ENCODE data around the gene CDK8.

The CDK8 gene

GRCh38 chr13:26221721-26222519 is 32.0 kb upstream of the CDK8 start, which contains the start of gene RNF6:
TSS of gene RNF6 (minus strand) at chr13:26222314. CDS start at chr13:26219649, 2,665 bp downstream.
- TF ChIP-seq CTCF (IDR thresholded peaks at IDR 0.05): no peak

GRCh38 chr13:26222520-26223046 is 31.3 kb upstream of the CDK8 start:
- no peak for TF ChIP-seq CTCF (IDR thresholded peaks at IDR 0.05)

- TF ChIP-seq CTCF (IDR thresholded peaks at IDR 0.05): no peak
Observed at GRCh38 chr13:26225896-26226617, 27.9 kb upstream of the CDK8 start.

GRCh38 chr13:26227166-26227971 is 26.6 kb upstream of the CDK8 start:
- no peak for TF ChIP-seq CTCF (IDR thresholded peaks at IDR 0.05)

- no peak for TF ChIP-seq CTCF (IDR thresholded peaks at IDR 0.05)
Observed at GRCh38 chr13:26228096-26228495, 25.8 kb upstream of the CDK8 start.

GRCh38 chr13:26229080-26229615 is 24.8 kb upstream of the CDK8 start:
- TF ChIP-seq CTCF (IDR thresholded peaks at IDR 0.05): no peak

- TF ChIP-seq CTCF (IDR thresholded peaks at IDR 0.05): no peak
Observed at GRCh38 chr13:26230703-26231102, 23.2 kb upstream of the CDK8 start.
